HCT116 (cell line): ENCODE data around the gene C3orf70. TPM values are rescaled to one million over a fixed set of nuclear protein-coding genes. Genes with fewer than 3 reads are reported as not detected.

ENCODE experiments used
- ATAC-seq: fragments of 200-7000 bp; cut with Tn5 transposase; 2 replicates; pipeline ENCODE4 v1.9.1; 2020; ENCODE audit warnings: mild to moderate bottlenecking, moderate library complexity
- BruUV-seq: library from RNA; stranded (reverse); fragments of 400-500 nt; replicated peaks from 2 replicates; lab custom pipeline; 2021; lab: Mats Ljungman, UMichigan
- CTCF ChIA-PET: fragments of 300-600 bp; sonication (Branson Sonifier 250); formaldehyde crosslinking; loops from one replicate; lab custom pipeline; 2021; ENCODE audit warnings: antibody characterized with exemption; lab: Charles Lee
- POLR2A ChIA-PET: fragments of 300-600, 350-600 bp; sonication (Branson Sonifier 250); formaldehyde crosslinking; loops from one replicate; lab custom pipeline; 2021; ENCODE audit warnings: antibody characterized with exemption; lab: Charles Lee
- RAD21 ChIA-PET, 2 experiments: fragments of 300-600 bp; sonication (Branson Sonifier 250); formaldehyde crosslinking; loops; one replicate each; lab custom pipeline; 2023; ENCODE audit warnings: low total read pairs in 2 of 2; ENCODE audit not compliant: uncharacterized antibody in 2 of 2, unreplicated experiment in 2 of 2, low non-redundant PET in 1 of 2; lab: Charles Lee
- DNase-seq: peaks from one replicate; pipeline ENCODE4 v3.0.0-alpha.2; 2010; ENCODE audit warnings: low read depth, low spot score
- H2AFZ ChIP-seq: fragments of 200-600 bp; shearing (Covaris generic), sonication (generic); 2 replicates; pipeline ENCODE4 v1.6.1; 2017; ENCODE audit warnings: low read depth, mixed run types, mixed read lengths, antibody characterized with exemption, low read length; ENCODE audit not compliant: poor library complexity, severe bottlenecking
- H3K27ac ChIP-seq: 2 replicates; pipeline ENCODE4 v1.5.1; 2012; ENCODE audit warnings: low read depth, low read length
- H3K27me3 ChIP-seq: fragments of 200-600 bp; sonication (generic); 2 replicates; pipeline ENCODE4 v1.6.1; 2016; ENCODE audit warnings: mixed run types, low read length, mixed read lengths; ENCODE audit not compliant: insufficient read depth
- H3K36me3 ChIP-seq, 2 experiments: fragments of 200-500 bp in 1 of 2; fragments of 200-600 bp in 1 of 2; sonication (Bioruptor generic) in 1 of 2; sonication (generic) in 1 of 2; 2 replicates each; pipeline versions ENCODE4 v1.5.1 to v1.6.1; 2014 to 2016; ENCODE audit warnings: low read length in 2 of 2, inconsistent platforms in 1 of 2, mixed read lengths in 1 of 2, mixed run types in 1 of 2; ENCODE audit not compliant: insufficient read depth in 2 of 2, control insufficient read depth in 1 of 2
- H3K4me1 ChIP-seq, 2 experiments: fragments of 200-600 bp in 1 of 2; sonication (generic) in 1 of 2; 2 replicates each; pipeline versions ENCODE4 v1.5.1 to v1.6.1; 2012 to 2017; ENCODE audit warnings: low read length in 2 of 2, inconsistent platforms in 1 of 2, mild to moderate bottlenecking in 1 of 2, mixed read lengths in 1 of 2, mixed run types in 1 of 2, moderate library complexity in 1 of 2; ENCODE audit not compliant: insufficient read depth in 2 of 2, control insufficient read depth in 1 of 2
- H3K4me2 ChIP-seq: fragments of 200-600 bp; sonication (generic); 2 replicates; pipeline ENCODE4 v1.6.1; 2017; ENCODE audit warnings: mixed run types, low read length, mixed read lengths
- H3K4me3 ChIP-seq, 2 experiments: fragments of 200-600 bp in 1 of 2; sonication (generic) in 1 of 2; replicated peaks in 1 of 2; 2 replicates each; pipeline ENCODE4 v1.5.1; 2011 to 2016; ENCODE audit warnings: low read length in 2 of 2, control low read depth in 1 of 2, low read depth in 1 of 2, mild to moderate bottlenecking in 1 of 2, mixed read lengths in 1 of 2, mixed run types in 1 of 2
- H3K79me2 ChIP-seq: fragments of 200-600 bp; sonication (generic); 2 replicates; pipeline ENCODE4 v1.6.1; 2017; ENCODE audit warnings: mild to moderate bottlenecking, mixed run types, low read length, moderate library complexity, mixed read lengths; ENCODE audit not compliant: insufficient read depth
- H3K9ac ChIP-seq: fragments of 200-600 bp; sonication (generic); 2 replicates; pipeline ENCODE4 v1.6.1; 2016; ENCODE audit warnings: low read length, mixed read lengths
- H3K9me2 ChIP-seq: fragments of 200-600 bp; sonication (generic), shearing (Covaris generic); 2 replicates; pipeline ENCODE4 v1.6.1; 2017; ENCODE audit warnings: mixed run types, mild to moderate bottlenecking, moderate library complexity; ENCODE audit not compliant: insufficient read depth
- H3K9me3 ChIP-seq, 2 experiments: fragments of 200-500 bp in 1 of 2; fragments of 200-600 bp in 1 of 2; sonication (Bioruptor generic) in 1 of 2; sonication (generic) in 1 of 2; 2 replicates each; pipeline ENCODE4 v1.6.1; 2014 to 2017; ENCODE audit warnings: low read length in 2 of 2, mixed read lengths in 2 of 2, inconsistent platforms in 1 of 2, low read depth in 1 of 2, mild to moderate bottlenecking in 1 of 2, mixed run types in 1 of 2, moderate library complexity in 1 of 2; ENCODE audit not compliant: control insufficient read depth in 1 of 2, insufficient read depth in 1 of 2
- H4K20me1 ChIP-seq: fragments of 200-600 bp; sonication (generic), shearing (Covaris generic); 2 replicates; pipeline ENCODE4 v1.6.1; 2017; ENCODE audit warnings: mixed run types, mild to moderate bottlenecking, moderate library complexity; ENCODE audit not compliant: insufficient read depth
- EZH2 ChIP-seq: fragments of 200-600 bp; sonication (generic); IDR thresholded peaks from 2 replicates; pipeline ENCODE4 v1.6.1; 2017; ENCODE audit warnings: antibody characterized with exemption, mixed run types
- EZH2phosphoT487 ChIP-seq: fragments of 200-600 bp; IDR thresholded peaks from 2 replicates; pipeline ENCODE4 v1.6.1; 2018; ENCODE audit warnings: antibody characterized with exemption, borderline replicate concordance
- JUND ChIP-seq: IDR thresholded peaks from 2 replicates; pipeline ENCODE4 v1.6.1; 2012
- POLR2A ChIP-seq: IDR thresholded peaks from 2 replicates; pipeline ENCODE4 v1.7.0; 2011; ENCODE audit warnings: borderline replicate concordance; ENCODE audit not compliant: insufficient read depth, insufficient read length; ENCODE audit errors: extremely low read depth
- SIN3A ChIP-seq: IDR thresholded peaks from 2 replicates; pipeline ENCODE4 v1.6.1; 2012; ENCODE audit warnings: low read depth
- SP1 ChIP-seq: IDR thresholded peaks from 2 replicates; pipeline ENCODE4 v1.6.1; 2012; ENCODE audit warnings: low read depth
- SRF ChIP-seq: IDR thresholded peaks from 2 replicates; pipeline ENCODE4 v1.6.1; 2012; ENCODE audit warnings: low read depth
- YY1 ChIP-seq: IDR thresholded peaks from 2 replicates; pipeline ENCODE4 v1.6.1; 2011; ENCODE audit warnings: low read length, low read depth, moderate library complexity, mild to moderate bottlenecking; ENCODE audit not compliant: insufficient replicate concordance; ENCODE audit errors: extremely low read depth
- intact Hi-C: fragments of 100-400 bp; cut with micrococcal nuclease; formaldehyde crosslinking; loops from 2 replicates; pipeline ENCODE4 v1.10.0; 2022
- total RNA-seq: library from RNA; stranded (reverse); gene quantifications from one replicate; pipeline ENCODE4 v1.2.1, GENCODE V29; 2021; ENCODE audit not compliant: unreplicated experiment
- TF ChIP-seq, protein P1 (sequence below): IDR thresholded peaks from 2 replicates; pipeline ENCODE4 v1.6.1; 2012
- TF ChIP-seq, protein P2 (sequence below): IDR thresholded peaks from 2 replicates; pipeline ENCODE4 v1.6.1; 2012; ENCODE audit warnings: low read depth
- TF ChIP-seq, protein P3 (sequence below): IDR thresholded peaks from 2 replicates; pipeline ENCODE4 v1.6.1; 2011; ENCODE audit warnings: mild to moderate bottlenecking, low read length, moderate library complexity; ENCODE audit not compliant: insufficient replicate concordance; ENCODE audit errors: extremely low read depth

C3orf70 gene
- total RNA-seq, 1 experiment from 2014 or later = not detected

DNA sequence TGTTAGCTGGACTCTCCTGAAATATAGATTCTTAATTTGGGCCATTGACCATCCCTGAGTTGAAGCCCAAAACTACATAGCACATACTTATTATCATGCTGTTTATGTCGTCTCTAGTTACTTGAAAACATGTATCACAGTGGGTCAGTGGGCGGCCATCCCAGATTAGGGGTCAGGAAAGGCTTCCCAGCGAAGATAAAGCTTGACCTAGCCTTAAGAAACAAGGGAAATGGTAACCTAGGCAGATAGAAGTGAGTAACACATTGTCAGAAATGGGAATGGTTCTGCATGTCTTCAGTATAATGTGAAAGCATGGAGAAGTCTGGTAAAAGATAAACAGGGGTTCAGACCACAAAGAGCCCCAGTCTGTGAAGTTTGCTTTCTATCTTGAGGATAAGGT lies 124.7 kb downstream of the C3orf70 start:
- CTCF ChIA-PET = no interaction called here
- Histone ChIP-seq H3K4me1 (no peaks in the 10 kb centered on the region), H3K9me3 (no peaks in the 10 kb centered on the region)
- intact Hi-C loops = no loop called here
- TF ChIP-seq EZH2phosphoT487 = no peak
- TF ChIP-seq EZH2 = no peak
- TF ChIP-seq, protein P1, sequence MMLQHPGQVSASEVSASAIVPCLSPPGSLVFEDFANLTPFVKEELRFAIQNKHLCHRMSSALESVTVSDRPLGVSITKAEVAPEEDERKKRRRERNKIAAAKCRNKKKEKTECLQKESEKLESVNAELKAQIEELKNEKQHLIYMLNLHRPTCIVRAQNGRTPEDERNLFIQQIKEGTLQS = no peak
- TF ChIP-seq SP1 = no peak
- no peak for TF ChIP-seq JUND
- no peak for TF ChIP-seq SIN3A
- TF ChIP-seq SRF = no peak
- no peak for TF ChIP-seq YY1
- TF ChIP-seq, protein P2, sequence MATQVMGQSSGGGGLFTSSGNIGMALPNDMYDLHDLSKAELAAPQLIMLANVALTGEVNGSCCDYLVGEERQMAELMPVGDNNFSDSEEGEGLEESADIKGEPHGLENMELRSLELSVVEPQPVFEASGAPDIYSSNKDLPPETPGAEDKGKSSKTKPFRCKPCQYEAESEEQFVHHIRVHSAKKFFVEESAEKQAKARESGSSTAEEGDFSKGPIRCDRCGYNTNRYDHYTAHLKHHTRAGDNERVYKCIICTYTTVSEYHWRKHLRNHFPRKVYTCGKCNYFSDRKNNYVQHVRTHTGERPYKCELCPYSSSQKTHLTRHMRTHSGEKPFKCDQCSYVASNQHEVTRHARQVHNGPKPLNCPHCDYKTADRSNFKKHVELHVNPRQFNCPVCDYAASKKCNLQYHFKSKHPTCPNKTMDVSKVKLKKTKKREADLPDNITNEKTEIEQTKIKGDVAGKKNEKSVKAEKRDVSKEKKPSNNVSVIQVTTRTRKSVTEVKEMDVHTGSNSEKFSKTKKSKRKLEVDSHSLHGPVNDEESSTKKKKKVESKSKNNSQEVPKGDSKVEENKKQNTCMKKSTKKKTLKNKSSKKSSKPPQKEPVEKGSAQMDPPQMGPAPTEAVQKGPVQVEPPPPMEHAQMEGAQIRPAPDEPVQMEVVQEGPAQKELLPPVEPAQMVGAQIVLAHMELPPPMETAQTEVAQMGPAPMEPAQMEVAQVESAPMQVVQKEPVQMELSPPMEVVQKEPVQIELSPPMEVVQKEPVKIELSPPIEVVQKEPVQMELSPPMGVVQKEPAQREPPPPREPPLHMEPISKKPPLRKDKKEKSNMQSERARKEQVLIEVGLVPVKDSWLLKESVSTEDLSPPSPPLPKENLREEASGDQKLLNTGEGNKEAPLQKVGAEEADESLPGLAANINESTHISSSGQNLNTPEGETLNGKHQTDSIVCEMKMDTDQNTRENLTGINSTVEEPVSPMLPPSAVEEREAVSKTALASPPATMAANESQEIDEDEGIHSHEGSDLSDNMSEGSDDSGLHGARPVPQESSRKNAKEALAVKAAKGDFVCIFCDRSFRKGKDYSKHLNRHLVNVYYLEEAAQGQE = no peak
- TF ChIP-seq POLR2A = no peak
- TF ChIP-seq, protein P3, sequence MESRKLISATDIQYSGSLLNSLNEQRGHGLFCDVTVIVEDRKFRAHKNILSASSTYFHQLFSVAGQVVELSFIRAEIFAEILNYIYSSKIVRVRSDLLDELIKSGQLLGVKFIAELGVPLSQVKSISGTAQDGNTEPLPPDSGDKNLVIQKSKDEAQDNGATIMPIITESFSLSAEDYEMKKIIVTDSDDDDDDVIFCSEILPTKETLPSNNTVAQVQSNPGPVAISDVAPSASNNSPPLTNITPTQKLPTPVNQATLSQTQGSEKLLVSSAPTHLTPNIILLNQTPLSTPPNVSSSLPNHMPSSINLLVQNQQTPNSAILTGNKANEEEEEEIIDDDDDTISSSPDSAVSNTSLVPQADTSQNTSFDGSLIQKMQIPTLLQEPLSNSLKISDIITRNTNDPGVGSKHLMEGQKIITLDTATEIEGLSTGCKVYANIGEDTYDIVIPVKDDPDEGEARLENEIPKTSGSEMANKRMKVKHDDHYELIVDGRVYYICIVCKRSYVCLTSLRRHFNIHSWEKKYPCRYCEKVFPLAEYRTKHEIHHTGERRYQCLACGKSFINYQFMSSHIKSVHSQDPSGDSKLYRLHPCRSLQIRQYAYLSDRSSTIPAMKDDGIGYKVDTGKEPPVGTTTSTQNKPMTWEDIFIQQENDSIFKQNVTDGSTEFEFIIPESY = no peak
- TF ChIP-seq, all 23 proteins: peak for 0
- RAD21 ChIA-PET = no interaction called here
- ATAC-seq = no peak
- no peaks in the 10 kb centered on the region for H4K20me1 ChIP-seq
- H3K9me2 ChIP-seq = no peaks in the 10 kb centered on the region
- H3K27me3 ChIP-seq = no peaks in the 10 kb centered on the region
- H2AFZ ChIP-seq = no peak overlapping the region
- H3K4me2 ChIP-seq = no peak overlapping the region
- H3K36me3 ChIP-seq = no peaks in the 10 kb centered on the region
- BruUV-seq = no TSS peak
- DNase-seq = no peak
- no peak overlapping the region for H3K27ac ChIP-seq
- no peaks in the 10 kb centered on the region for H3K79me2 ChIP-seq
- no peak overlapping the region for H3K4me3 ChIP-seq
- POLR2A ChIA-PET = no interaction called here
- no peak overlapping the region for H3K9ac ChIP-seq

Other genes starting within 250 kb of the C3orf70 start
- 10.7 TPM for gene EHHADH, start 101.0 kb upstream of the C3orf70 start, total RNA-seq
- gene MAP3K13, start 210.1 kb upstream of the C3orf70 start, total RNA-seq = 21.0 TPM